Occipital lobe (tissue), 3 donors: Measurements from ENCODE around the gene CNTNAP2. TPM values are rescaled to one million over a fixed set of nuclear protein-coding genes. Genes with fewer than 3 reads are reported as not detected.
"Not testable (repeated sequence)": the region's sequence is repeated elsewhere in the genome, so short reads cannot be mapped to it uniquely, and the experiment has no call there.

ENCODE experiments used
- DNase-seq: peaks from one replicate; lab custom pipeline; 2025; lab: John Stamatoyannopoulos, UW
- small RNA-seq: library from RNA; depleted of rRNA; stranded (forward); fragments of <200 nt; gene quantifications from one replicate; pipeline ENCODE3, GENCODE V24; 2014
- total RNA-seq: library from RNA; depleted of rRNA; stranded (reverse); fragments of >200 nt; gene quantifications from one replicate; pipeline ENCODE4 v1.2.3, GENCODE V29; 2014

The CNTNAP2 gene
- total RNA-seq, 1 donor from 2014 or later, result 37.3 TPM

GRCh38 chr7:148464947-148465346, 2348.3 kb downstream of the CNTNAP2 start:
- no peak for DNase-seq

- not testable (repeated sequence) for DNase-seq
These were observed 2348.8 kb downstream of the CNTNAP2 start for GRCh38 chr7:148465441-148465840.

GRCh38 chr7:148466120-148466519, 2349.5 kb downstream of the CNTNAP2 start:
- no peak for DNase-seq

DNA sequence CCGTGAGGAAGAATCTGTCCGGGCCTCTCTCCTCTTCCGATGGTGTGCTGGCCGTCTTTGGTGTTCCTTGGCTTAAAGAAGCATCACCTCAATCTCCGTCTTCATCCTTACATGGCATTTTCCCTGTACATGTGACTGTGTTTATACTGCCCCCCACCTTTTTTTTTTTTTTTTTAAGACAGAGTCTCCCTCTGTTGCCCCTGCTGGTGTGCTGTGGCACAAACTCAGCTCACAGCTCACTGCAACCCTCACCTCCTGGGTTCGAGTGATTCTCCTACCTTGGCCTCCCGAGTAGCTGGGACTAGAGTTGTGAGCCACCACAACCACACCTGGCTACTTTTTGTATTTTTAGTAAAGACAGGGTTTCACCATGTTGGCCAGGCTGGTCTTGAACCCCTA, 2352.1 kb downstream of the CNTNAP2 start:
- no peak for DNase-seq

Small RNAs within 50 kb of the gene (small RNA-seq; reads per million reads assigned to genes)
- gene AC005518.2, result not detected
- gene MIR548F4, result not detected
- not detected for gene RANP2
- 0.12 reads per million for gene RF00012
- gene RF00019, result not detected
- gene RF02271, result not detected
- gene RN7SL456P, result not detected
- gene RN7SL72P, result not detected
- not detected for gene RNA5SP249
- gene RNU6-1184P, result not detected
